Natural killer cell treated with Interleukin-12 subunit alpha and Interleukin-12 subunit beta and Interleukin-15 and Interleukin-18, amount 100 ng/mL, for 72 hours (primary cell): ENCODE results near the gene SLC2A13. TPM values are rescaled to one million over a fixed set of nuclear protein-coding genes. Genes with fewer than 3 reads are reported as not detected.

Experiments
- ATAC-seq, 2 donors: fragments of 150-1000 bp; cut with Tn5 transposase in 1 of 2; sonication (Bioruptor Pico), chemical (Tn5 transposase) in 1 of 2; 2 replicates each; pipeline ENCODE4 v1.10.0; 2021
- DNase-seq: peaks from one replicate; pipeline ENCODE4 v3.0.0; 2022; ENCODE audit warnings: low spot score
- H3K27ac Mint-ChIP-seq, 2 donors: 1 replicate in 1 of 2; 2 replicates in 1 of 2; pipeline ENCODE4 v1.8.0; 2022; ENCODE audit warnings: mixed read lengths in 2 of 2, mild to moderate bottlenecking in 1 of 2, moderate library complexity in 1 of 2
- H3K27me3 Mint-ChIP-seq, 2 donors: 1 replicate in 1 of 2; 2 replicates in 1 of 2; pipeline ENCODE4 v1.8.0; 2022; ENCODE audit warnings: mixed read lengths in 2 of 2
- H3K36me3 Mint-ChIP-seq: one replicate; pipeline ENCODE4 v1.8.0; 2022; ENCODE audit warnings: mixed read lengths
- H3K4me1 Mint-ChIP-seq, 2 donors: 1 replicate in 1 of 2; 2 replicates in 1 of 2; pipeline ENCODE4 v1.8.0; 2022; ENCODE audit warnings: low read depth in 2 of 2, mixed read lengths in 2 of 2, mild to moderate bottlenecking in 1 of 2
- H3K4me3 Mint-ChIP-seq: one replicate; pipeline ENCODE4 v1.8.0; 2022; ENCODE audit warnings: mixed read lengths
- H3K9me3 Mint-ChIP-seq: 2 replicates; pipeline ENCODE4 v1.8.0; 2022; ENCODE audit warnings: mixed read lengths
- total RNA-seq, 2 donors: library from RNA; stranded (reverse); gene quantifications; one replicate each; pipeline ENCODE4 v1.2.3, GENCODE V29; 2022

SLC2A13 gene
- total RNA-seq, 2 donors from 2014 or later = 6.8 to 9.1 TPM

- Mint-ChIP-seq H3K9me3 (no peaks in the 10 kb centered on the region), H3K27ac (no peak overlapping the region), H3K27me3 (peaks cover 17 to 31% of the 10 kb centered on the region in 2 donors), H3K4me1 (peaks cover under 1 to 2% of the 10 kb centered on the region in 2 donors), H3K4me3 (no peak overlapping the region), H3K36me3 (no peaks in the 10 kb centered on the region)
- DNase-seq = no peak
- no peak for ATAC-seq
Measured at GRCh38 chr12:40122842-40123241, 17.0 kb upstream of the SLC2A13 start.

GRCh38 chr12:40117818-40118217 lies 11.9 kb upstream of the SLC2A13 start:
- no peak for ATAC-seq
- Mint-ChIP-seq H3K27me3 (peaks cover 27 to 37% of the 10 kb centered on the region in 2 donors), H3K36me3 (no peaks in the 10 kb centered on the region), H3K4me1 (peaks cover 3 to 7% of the 10 kb centered on the region in 2 donors), H3K9me3 (no peaks in the 10 kb centered on the region), H3K27ac (no peak overlapping the region), H3K4me3 (peak overlapping the region; percentile 35)
- DNase-seq = no peak

GRCh38 chr12:40110586-40110985 lies 4.7 kb upstream of the SLC2A13 start:
- no peaks in the 10 kb centered on the region for H3K36me3 Mint-ChIP-seq
- H3K27ac Mint-ChIP-seq = no peak overlapping the region
- H3K4me1 Mint-ChIP-seq = peaks cover 15% of the 10 kb centered on the region in 2 donors
- no peak overlapping the region for H3K4me3 Mint-ChIP-seq
- no peak for DNase-seq
- no peaks in the 10 kb centered on the region for H3K9me3 Mint-ChIP-seq
- no peak for ATAC-seq
- peaks cover 0 to 14% of the 10 kb centered on the region in 2 donors for H3K27me3 Mint-ChIP-seq

DNA sequence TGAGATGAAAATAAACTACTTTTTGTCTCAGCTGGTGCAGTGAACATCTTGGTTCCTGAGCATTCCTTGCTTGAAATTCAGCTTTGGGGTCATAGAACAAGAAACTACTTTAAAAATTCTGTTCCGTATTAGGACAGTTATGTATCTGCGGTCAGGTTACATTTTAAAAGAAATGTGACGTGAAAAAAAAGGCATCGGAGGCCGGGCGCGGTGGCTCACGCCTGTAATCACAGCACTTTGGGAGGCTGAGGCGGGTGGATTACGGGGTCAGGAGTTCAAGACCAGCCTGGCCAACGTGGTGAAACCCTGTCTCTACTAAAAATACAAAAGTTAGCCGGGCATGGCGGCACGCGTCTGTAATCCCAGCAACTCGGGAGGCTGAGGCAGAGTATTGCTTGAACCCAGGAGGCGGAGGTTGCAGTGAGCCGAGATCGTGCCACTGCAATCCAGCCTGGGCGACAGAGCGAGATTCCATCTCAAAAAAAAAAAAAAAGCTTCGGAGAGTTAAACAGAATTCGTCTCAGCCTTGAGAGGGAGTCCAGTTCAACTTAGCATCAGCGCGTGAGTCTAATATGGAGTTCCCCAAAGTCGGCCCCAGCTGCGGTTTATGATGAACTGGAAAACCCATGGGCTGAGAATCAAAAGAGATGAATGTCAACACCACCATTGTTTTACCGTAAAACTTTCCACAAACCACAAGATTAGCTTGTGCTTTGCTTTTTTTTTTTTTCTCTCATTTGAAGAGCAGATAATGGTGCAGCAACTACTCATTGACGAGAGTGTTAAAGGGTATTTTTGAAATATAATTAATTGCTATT lies 2.1 kb upstream of the SLC2A13 start:
- DNase-seq (no peak), ATAC-seq (no peak)
- H3K36me3 Mint-ChIP-seq = no peaks in the 10 kb centered on the region
- no peaks in the 10 kb centered on the region for H3K9me3 Mint-ChIP-seq
- peak overlapping the region; percentile 53 to 58 for H3K27ac Mint-ChIP-seq
- H3K27me3 Mint-ChIP-seq = peaks cover 0 to 11% of the 10 kb centered on the region in 2 donors
- peaks cover 28 to 33% of the 10 kb centered on the region in 2 donors for H3K4me1 Mint-ChIP-seq
- H3K4me3 Mint-ChIP-seq = peak overlapping the region; percentile 77

DNA sequence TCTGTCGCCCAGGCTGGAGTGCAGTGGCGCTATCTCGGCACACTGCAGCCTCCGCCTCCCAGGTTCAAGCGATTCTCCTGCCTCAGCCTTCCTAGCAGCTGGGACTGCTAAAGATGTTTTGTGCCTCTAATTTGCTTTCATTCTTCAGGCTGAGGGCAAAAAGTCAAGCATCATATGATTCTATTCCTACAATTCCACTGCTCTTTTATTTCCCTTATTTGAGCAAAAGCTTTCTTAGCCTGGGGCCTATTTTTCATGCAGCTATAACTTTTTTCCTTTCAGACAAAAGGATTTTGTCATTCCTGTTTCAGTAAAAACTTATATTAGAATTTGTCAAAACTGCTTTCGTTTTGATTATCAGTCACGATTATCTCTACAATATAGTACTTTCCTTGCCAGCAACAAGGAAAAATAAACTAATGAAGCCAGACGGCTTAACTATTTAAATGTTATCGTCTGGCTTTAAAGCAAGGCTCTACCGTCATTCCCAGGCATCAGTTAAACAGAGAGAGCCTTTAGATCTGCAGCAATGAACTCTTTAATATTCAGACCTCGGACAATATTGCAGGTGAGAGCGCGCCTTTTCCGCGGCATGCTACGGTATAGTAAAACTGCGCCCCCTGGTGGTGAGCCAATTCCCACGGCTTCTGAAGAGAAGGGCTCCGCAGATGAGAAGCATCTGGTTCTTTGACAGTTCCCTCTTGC lies 1.4 kb upstream of the SLC2A13 start:
- H3K27me3 Mint-ChIP-seq = peaks cover 0 to 11% of the 10 kb centered on the region in 2 donors
- H3K4me3 Mint-ChIP-seq = peak overlapping the region; percentile 77
- ATAC-seq = no peak
- no peaks in the 10 kb centered on the region for H3K36me3 Mint-ChIP-seq
- no peaks in the 10 kb centered on the region for H3K9me3 Mint-ChIP-seq
- H3K27ac Mint-ChIP-seq = peak overlapping the region; percentile 53 to 58
- H3K4me1 Mint-ChIP-seq = peaks cover 28 to 34% of the 10 kb centered on the region in 2 donors
- peak; percentile 89 for DNase-seq

DNA sequence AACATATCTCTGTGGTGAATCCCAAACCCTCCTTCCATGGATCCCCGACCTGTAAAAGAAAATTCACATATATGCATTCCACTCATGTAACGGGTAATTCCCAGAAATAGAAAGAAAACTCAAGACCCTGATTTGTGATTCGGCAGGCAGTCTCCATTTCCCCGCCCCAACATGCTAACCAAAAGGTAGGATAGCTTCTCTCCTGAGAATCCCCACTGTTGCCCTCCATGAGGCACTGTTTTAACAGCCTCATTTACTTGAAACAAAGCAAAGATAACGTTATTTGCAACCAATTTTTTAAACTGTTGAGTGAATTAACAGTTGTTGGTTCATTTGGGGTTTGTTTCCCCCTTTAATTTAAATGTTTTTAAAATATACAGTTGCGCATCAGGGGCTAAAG lies 774 bp upstream of the SLC2A13 start:
- peaks cover 0 to 11% of the 10 kb centered on the region in 2 donors for H3K27me3 Mint-ChIP-seq
- no peaks in the 10 kb centered on the region for H3K9me3 Mint-ChIP-seq
- peak overlapping the region; percentile 53 to 58 for H3K27ac Mint-ChIP-seq
- DNase-seq (no peak), ATAC-seq (no peak)
- no peaks in the 10 kb centered on the region for H3K36me3 Mint-ChIP-seq
- H3K4me1 Mint-ChIP-seq = peaks cover 33 to 38% of the 10 kb centered on the region in 2 donors
- peak overlapping the region; percentile 77 for H3K4me3 Mint-ChIP-seq

- Mint-ChIP-seq H3K27me3 (peaks cover 0 to 10% of the 10 kb centered on the region in 2 donors), H3K4me3 (peak overlapping the region; percentile 77), H3K4me1 (peaks cover 34 to 43% of the 10 kb centered on the region in 2 donors), H3K9me3 (no peaks in the 10 kb centered on the region), H3K36me3 (no peaks in the 10 kb centered on the region), H3K27ac (peak overlapping the region; percentile 53 to 58)
- DNase-seq (no peak), ATAC-seq (no peak)
Measured at GRCh38 chr12:40106202-40106533, 287 bp upstream of the SLC2A13 start.

DNA sequence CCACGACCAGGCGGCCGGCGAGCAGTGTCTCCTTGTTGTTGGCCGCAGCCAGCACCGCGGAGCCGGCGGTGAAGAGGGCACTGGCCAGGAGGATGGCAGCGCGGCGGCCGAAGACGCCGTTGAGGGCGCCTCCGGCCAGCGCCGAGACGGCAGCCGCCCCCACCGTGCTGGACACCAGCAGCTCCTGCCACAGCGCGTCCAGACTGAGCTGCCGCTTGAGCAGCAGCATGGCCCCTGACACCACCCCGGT lies 691 bp downstream of the SLC2A13 start:
- ATAC-seq = peak in 1 of 2 donors; percentile 25
- H3K9me3 Mint-ChIP-seq = no peaks in the 10 kb centered on the region
- peaks cover 34 to 43% of the 10 kb centered on the region in 2 donors for H3K4me1 Mint-ChIP-seq
- H3K27me3 Mint-ChIP-seq = peaks cover 0 to 5% of the 10 kb centered on the region in 2 donors
- no peak for DNase-seq
- no peaks in the 10 kb centered on the region for H3K36me3 Mint-ChIP-seq
- no peak overlapping the region for H3K27ac Mint-ChIP-seq
- H3K4me3 Mint-ChIP-seq = peak overlapping the region; percentile 89

- Mint-ChIP-seq H3K4me1 (peaks cover 34 to 43% of the 10 kb centered on the region in 2 donors), H3K27me3 (peaks cover 0 to 4% of the 10 kb centered on the region in 2 donors), H3K4me3 (peak overlapping the region; percentile 89), H3K27ac (peak overlapping the region; percentile 29), H3K9me3 (no peaks in the 10 kb centered on the region), H3K36me3 (no peaks in the 10 kb centered on the region)
- ATAC-seq = no peak
- no peak for DNase-seq
Measured at GRCh38 chr12:40104461-40105264, 1.2 kb downstream of the SLC2A13 start.

DNA sequence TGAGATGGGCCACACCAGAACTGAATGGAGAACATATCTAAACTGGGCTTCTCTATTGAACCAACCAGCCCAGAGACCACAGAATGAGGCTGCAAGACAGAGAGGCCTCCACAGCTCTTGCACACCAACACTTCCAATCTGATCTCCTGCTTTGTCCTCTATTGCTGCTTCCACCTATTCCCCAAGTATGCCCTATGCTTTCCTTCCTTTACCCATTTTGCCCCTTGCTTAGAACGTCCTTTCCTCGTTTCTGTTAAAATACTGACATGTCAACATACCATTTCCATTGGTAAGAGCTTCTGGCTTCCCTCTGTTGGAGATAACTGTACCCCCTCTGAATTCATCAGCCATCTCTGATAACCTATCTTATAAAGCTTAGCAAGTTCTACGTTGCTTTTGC lies 2.8 kb downstream of the SLC2A13 start:
- H3K27ac Mint-ChIP-seq = no peak overlapping the region
- H3K4me1 Mint-ChIP-seq = peaks cover 35 to 43% of the 10 kb centered on the region in 2 donors
- peak overlapping the region; percentile 89 for H3K4me3 Mint-ChIP-seq
- no peak for ATAC-seq
- DNase-seq = no peak
- H3K36me3 Mint-ChIP-seq = no peaks in the 10 kb centered on the region
- no peaks in the 10 kb centered on the region for H3K27me3 Mint-ChIP-seq
- H3K9me3 Mint-ChIP-seq = no peaks in the 10 kb centered on the region

GRCh38 chr12:40101747-40102146 lies 4.1 kb downstream of the SLC2A13 start:
- Mint-ChIP-seq H3K9me3 (no peaks in the 10 kb centered on the region), H3K4me1 (peaks cover 28 to 33% of the 10 kb centered on the region in 2 donors), H3K4me3 (no peak overlapping the region), H3K27ac (no peak overlapping the region), H3K27me3 (no peaks in the 10 kb centered on the region), H3K36me3 (no peaks in the 10 kb centered on the region)
- DNase-seq (no peak), ATAC-seq (no peak)

DNA sequence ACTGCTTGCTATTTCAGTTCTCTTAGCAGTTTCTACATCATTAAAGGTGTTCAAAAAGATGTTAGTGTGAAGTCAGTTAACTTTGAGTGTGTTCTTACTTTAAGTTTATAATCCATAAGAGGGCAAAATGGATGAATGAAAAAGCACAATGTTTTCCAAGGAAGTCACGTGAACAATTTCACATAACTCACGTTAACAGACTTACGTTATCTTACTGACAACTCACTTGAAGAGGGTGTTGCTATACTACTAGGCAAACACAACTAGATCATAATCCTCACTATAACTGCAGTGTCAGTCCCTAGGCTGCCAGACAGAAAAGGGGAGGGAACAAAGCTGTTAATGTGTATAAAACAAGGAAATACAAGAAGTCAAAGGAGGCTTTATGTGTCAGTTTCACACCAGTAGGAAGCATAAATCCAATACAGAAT lies 6.4 kb downstream of the SLC2A13 start:
- no peak for ATAC-seq
- Mint-ChIP-seq H3K9me3 (no peaks in the 10 kb centered on the region), H3K36me3 (no peaks in the 10 kb centered on the region), H3K4me1 (peaks cover 19 to 24% of the 10 kb centered on the region in 2 donors), H3K27me3 (no peaks in the 10 kb centered on the region), H3K4me3 (no peak overlapping the region), H3K27ac (no peak overlapping the region)
- DNase-seq = no peak

GRCh38 chr12:40098406-40099145 lies 7.3 kb downstream of the SLC2A13 start:
- no peak for ATAC-seq
- Mint-ChIP-seq H3K9me3 (no peaks in the 10 kb centered on the region), H3K4me1 (peaks cover 12 to 16% of the 10 kb centered on the region in 2 donors), H3K36me3 (no peaks in the 10 kb centered on the region), H3K27ac (no peak overlapping the region), H3K4me3 (no peak overlapping the region), H3K27me3 (no peaks in the 10 kb centered on the region)
- DNase-seq = no peak
